HepG2 (cell line): Measurements from ENCODE around the gene EMILIN3. TPM values are rescaled to one million over a fixed set of nuclear protein-coding genes. Genes with fewer than 3 reads are reported as not detected.

ENCODE experiments used
- ATAC-seq: fragments of 200-7000 bp; cut with Tn5 transposase; 3 replicates; pipeline ENCODE4 v1.9.1; 2020; ENCODE audit warnings: mild to moderate bottlenecking, moderate library complexity
- BruUV-seq: library from RNA; stranded (reverse); fragments of 400-500 nt; replicated peaks from 2 replicates; lab custom pipeline; 2021; lab: Mats Ljungman, UMichigan
- CTCF ChIA-PET: fragments of 300-600 bp; formaldehyde crosslinking; extraction: SDS; loops from one replicate; lab custom pipeline; 2021; ENCODE audit warnings: low total read pairs, inconsistent platforms, low intra/inter-chr PET ratio; lab: Yijun Ruan, JAX
- POLR2A ChIA-PET: fragments of 350-600 bp; sonication (Branson Sonifier 250); formaldehyde crosslinking; loops from one replicate; lab custom pipeline; 2020; ENCODE audit warnings: antibody characterized with exemption, inconsistent platforms; lab: Yijun Ruan, JAX
- DNase-seq: peaks from one replicate; pipeline ENCODE4 v3.0.0-alpha.2; 2015; ENCODE audit warnings: low spot score
- FAIRE-seq: peaks from 3 replicates; lab custom pipeline; 2011; peaks lifted over from hg19 to GRCh38; lab: Jason Lieb, UNC
- H2AFZ ChIP-seq: one replicate; pipeline ENCODE4 v1.6.1; 2011; ENCODE audit warnings: low read length, inconsistent platforms
- H3K27ac ChIP-seq: fragments of 300-600 bp; 3 replicates; pipeline ENCODE4 v1.8.0; 2011; ENCODE audit warnings: mixed run types, mild to moderate bottlenecking, mixed read lengths, low read length, inconsistent platforms; ENCODE audit not compliant: insufficient read depth; ENCODE audit errors: extremely low read length
- H3K27me3 ChIP-seq, 2 experiments: fragments of 200-600 bp in 1 of 2; 2 replicates in 1 of 2; 3 replicates in 1 of 2; pipeline versions ENCODE4 v1.6.0 to v1.8.0; 2011; ENCODE audit warnings: low read length in 2 of 2, mild to moderate bottlenecking in 2 of 2, moderate library complexity in 2 of 2, inconsistent platforms in 1 of 2; ENCODE audit not compliant: insufficient read depth in 2 of 2, control insufficient read depth in 1 of 2
- H3K36me3 ChIP-seq, 2 experiments: fragments of 200-600 bp in 1 of 2; replicated peaks in 1 of 2; 2 replicates in 1 of 2; 3 replicates in 1 of 2; pipeline versions ENCODE4 v1.5.1 to v1.8.0; 2011; ENCODE audit warnings: low read length in 2 of 2, inconsistent platforms in 1 of 2; ENCODE audit not compliant: insufficient read depth in 2 of 2, control insufficient read depth in 1 of 2
- H3K4me1 ChIP-seq: 2 replicates; pipeline ENCODE4 v1.5.1; 2012; ENCODE audit warnings: low read length, inconsistent platforms; ENCODE audit not compliant: insufficient read depth
- H3K4me2 ChIP-seq: 2 replicates; pipeline ENCODE4 v1.6.0; 2011; ENCODE audit warnings: low read depth, low read length, inconsistent platforms
- H3K4me3 ChIP-seq, 3 experiments: fragments of 200-600 bp in 1 of 3; sonication (generic), shearing (Covaris generic) in 1 of 3; replicated peaks in 1 of 3; 2 replicates each; pipeline ENCODE4 v1.5.1; 2011 to 2016; ENCODE audit warnings: low read length in 3 of 3, inconsistent platforms in 2 of 3, low read depth in 2 of 3, mild to moderate bottlenecking in 2 of 3, control low read depth in 1 of 3, mixed read lengths in 1 of 3; ENCODE audit not compliant: insufficient read depth in 1 of 3
- H3K79me2 ChIP-seq: one replicate; pipeline ENCODE4 v1.6.1; 2011; ENCODE audit warnings: low read length, inconsistent platforms; ENCODE audit not compliant: insufficient read depth
- H3K9ac ChIP-seq: 2 replicates; pipeline ENCODE4 v1.6.0; 2011; ENCODE audit warnings: mild to moderate bottlenecking, low read depth, low read length, inconsistent platforms; ENCODE audit not compliant: insufficient read depth
- H3K9me3 ChIP-seq: 2 replicates; pipeline ENCODE4 v1.5.1; 2012; ENCODE audit warnings: mild to moderate bottlenecking, low read length
- H4K20me1 ChIP-seq: 2 replicates; pipeline ENCODE4 v1.6.0; 2011; ENCODE audit warnings: inconsistent platforms, mild to moderate bottlenecking, low read length, moderate library complexity; ENCODE audit not compliant: insufficient read depth
- ATF6 ChIP-seq: sonication (generic); formaldehyde crosslinking; conservative IDR thresholded peaks from 2 replicates; pipeline ENCODE4 v1.4.0; 2020; ENCODE audit warnings: missing genetic modification reagents
- CEBPG ChIP-seq: IDR thresholded peaks from 2 replicates; pipeline ENCODE4 v1.6.1; 2016
- CERS6 ChIP-seq: sonication (generic); formaldehyde crosslinking; IDR thresholded peaks from 2 replicates; pipeline ENCODE4 v1.5.0; 2020; ENCODE audit warnings: missing genetic modification reagents
- DBP ChIP-seq: sonication (generic); formaldehyde crosslinking; IDR thresholded peaks from 2 replicates; pipeline ENCODE4 v1.4.0; 2020; ENCODE audit warnings: missing genetic modification reagents; ENCODE audit errors: not compliant biosample characterization
- DMAP1 ChIP-seq: IDR thresholded peaks from 2 replicates; pipeline ENCODE4 v1.6.1; 2016
- HNRNPH1 ChIP-seq: fragments of 200-400 bp; formaldehyde crosslinking; optimal IDR thresholded peaks from 2 replicates; pipeline ENCODE3; 2017; ENCODE audit warnings: mild to moderate bottlenecking, low read depth, low read length
- MEF2D ChIP-seq: sonication (generic); formaldehyde crosslinking; IDR thresholded peaks from 2 replicates; pipeline ENCODE4 v1.5.1; 2020; ENCODE audit warnings: mild to moderate bottlenecking, missing genetic modification reagents
- MEIS1 ChIP-seq: sonication (generic); formaldehyde crosslinking; IDR thresholded peaks from 2 replicates; pipeline ENCODE4 v1.9.0; 2021; ENCODE audit warnings: mild to moderate bottlenecking, missing genetic modification reagents, moderate library complexity, borderline replicate concordance
- MZF1 ChIP-seq: sonication (generic); formaldehyde crosslinking; IDR thresholded peaks from 2 replicates; pipeline ENCODE4 v1.8.1; 2023; ENCODE audit warnings: mild to moderate bottlenecking, missing genetic modification reagents, borderline replicate concordance
- NCOA1 ChIP-seq: sonication (generic); formaldehyde crosslinking; IDR thresholded peaks from 2 replicates; pipeline ENCODE4 v1.9.0; 2021; ENCODE audit warnings: missing genetic modification reagents
- NONO ChIP-seq, 2 experiments: fragments of 450-650 bp in 1 of 2; sonication (generic) in 1 of 2; formaldehyde crosslinking in 1 of 2; IDR thresholded peaks in 1 of 2; conservative IDR thresholded peaks in 1 of 2; 2 replicates each; pipeline versions ENCODE4 v1.6.1 to v1.8.0; 2017 to 2022; ENCODE audit warnings: mild to moderate bottlenecking in 1 of 2, missing genetic modification reagents in 1 of 2, moderate library complexity in 1 of 2
- PLSCR1 ChIP-seq: sonication (generic); formaldehyde crosslinking; IDR thresholded peaks from 2 replicates; pipeline ENCODE4 v1.5.0; 2020; ENCODE audit warnings: missing genetic modification reagents, mild to moderate bottlenecking, borderline replicate concordance
- SRSF9 ChIP-seq: fragments of 200-400 bp; formaldehyde crosslinking; IDR thresholded peaks from 2 replicates; pipeline ENCODE4 v1.6.1; 2018; ENCODE audit warnings: borderline replicate concordance, mild to moderate bottlenecking, low read depth, low read length; ENCODE audit not compliant: insufficient read depth, poor library complexity, severe bottlenecking
- ZBTB37 ChIP-seq: sonication (generic); formaldehyde crosslinking; IDR thresholded peaks from 2 replicates; pipeline ENCODE4 v1.4.0; 2020; ENCODE audit warnings: mild to moderate bottlenecking, missing genetic modification reagents
- ZBTB7B ChIP-seq: sonication (generic); formaldehyde crosslinking; IDR thresholded peaks from 2 replicates; pipeline ENCODE4 v1.4.0; 2020; ENCODE audit warnings: missing genetic modification reagents
- ZC3H13 ChIP-seq: sonication (generic); formaldehyde crosslinking; IDR thresholded peaks from 2 replicates; pipeline ENCODE4 v1.8.1; 2023; ENCODE audit warnings: mild to moderate bottlenecking, missing genetic modification reagents, moderate library complexity
- ZNF660 ChIP-seq: sonication (generic); formaldehyde crosslinking; IDR thresholded peaks from 2 replicates; pipeline ENCODE4 v1.5.1; 2020; ENCODE audit warnings: mild to moderate bottlenecking, low read depth, missing genetic modification reagents, borderline replicate concordance
- WGBS: methylation state at CpG from one replicate; pipeline ENCODE4 v1.1.6; 2017; ENCODE audit warnings: low lambda C conversion rate; 5-methylcytosine and 5-hydroxymethylcytosine counted together
- in situ Hi-C: cut with HindIII; loops from 2 replicates; pipeline ENCODE4 v1.10.0; 2017; ENCODE audit warnings: low pct_unique_long_range_greater_than_20kb; ENCODE audit not compliant: extremely low pct_ligation_motif_present
- intact Hi-C: fragments of 100-400 bp; cut with micrococcal nuclease; formaldehyde crosslinking; loops from one replicate; pipeline ENCODE4 v1.10.0; 2022; ENCODE audit not compliant: unreplicated experiment
- polyA plus RNA-seq, 8 experiments: library from polyadenylated mRNA; depleted of rRNA in 3 of 8; stranded (reverse) in 7 of 8; unstranded in 1 of 8; fragments of >200 nt; fragmentation: Illumina TruSeq in 4 of 8; extraction: Trizol in 4 of 8; gene quantifications; 2 replicates each; pipeline versions ENCODE4 v1.2.1 to v1.2.3, GENCODE V29; 2011 to 2016; ENCODE audit warnings: low read depth in 4 of 8, missing spikeins in 1 of 8, mixed read lengths in 1 of 8; ENCODE audit not compliant: insufficient read depth in 1 of 8
- total RNA-seq, 5 experiments: library from RNA; depleted of rRNA; stranded (reverse); fragments of >200 nt; fragmentation: Illumina TruSeq; extraction: Trizol; gene quantifications; 2 replicates each; pipeline ENCODE4 v1.2.3, GENCODE V29; 2016; ENCODE audit warnings: low read depth in 1 of 5

Gene EMILIN3
- total and polyA plus RNA-seq, 2 of the 13 experiments (the other 11 are each of a cell fraction or from before 2014, with no cell fraction given), result 0.25 to 0.29 TPM

GRCh38 chr20:41364236-41364855 is 2.3 kb downstream of the EMILIN3 start:
- POLR2A ChIA-PET, result no interaction called here
- Histone ChIP-seq H3K79me2 (no peaks in the 10 kb centered on the region), H3K9ac (no peak overlapping the region), H4K20me1 (no peaks in the 10 kb centered on the region), H3K36me3 (no peaks in the 10 kb centered on the region), H2AFZ (no peak overlapping the region), H3K27ac (no peak overlapping the region), H3K4me3 (no peak overlapping the region), H3K4me1 (peaks cover 14% of the 10 kb centered on the region), H3K9me3 (no peaks in the 10 kb centered on the region), H3K27me3 (peaks cover 26 to 44% of the 10 kb centered on the region in 2 experiments), H3K4me2 (no peak overlapping the region)
- WGBS, result 66% methylated on average over 11 of the region's 13 CpGs
- DNase-seq (no peak), FAIRE-seq (no peak), ATAC-seq (peak; percentile 35)
- CTCF ChIA-PET, result no interaction called here
- intact Hi-C loops (no loop called here), in situ Hi-C loops (no loop called here)
- BruUV-seq, result no TSS peak
- TF ChIP-seq HNRNPH1 (no peak), MEIS1 (CRISPR knock-in tag) (no peak), ZBTB37 (no peak), CERS6 (CRISPR knock-in tag) (no peak), ZNF660 (CRISPR knock-in tag) (no peak), CEBPG (CRISPR knock-in tag) (no peak), NCOA1 (CRISPR knock-in tag) (no peak), ZBTB7B (no peak), PLSCR1 (CRISPR knock-in tag) (no peak), SRSF9 (no peak), NONO (IDR thresholded peaks at IDR 0.05) (no peak), NONO (CRISPR knock-in tag; conservative IDR thresholded peaks at IDR 0.05) (no peak), MEF2D (CRISPR knock-in tag) (no peak), ZC3H13 (no peak), DBP (CRISPR knock-in tag) (no peak), DMAP1 (no peak), MZF1 (CRISPR knock-in tag) (no peak), ATF6 (CRISPR knock-in tag) (no peak)
